NCI-H1930 (cell line): ENCODE results near the gene DET1.
A peak's percentile ranks its signal among the peaks of the same experiment; 100 is the strongest.
"Not testable (repeated sequence)": the region's sequence is repeated elsewhere in the genome, so short reads cannot be mapped to it uniquely, and the experiment has no call there.

Experiments
- DNase-seq, 2 experiments: peaks; one replicate each; lab custom pipeline; 2025; lab: John Stamatoyannopoulos, UW

DET1 gene

GRCh38 chr15:88497109-88497765 lies 49.2 kb downstream of the DET1 start:
- no peak for DNase-seq

- DNase-seq, result no peak
These were observed 52.6 kb downstream of the DET1 start for GRCh38 chr15:88493844-88494243.

- no peak for DNase-seq
These were observed 55.3 kb downstream of the DET1 start for GRCh38 chr15:88491158-88491557.

- no peak for DNase-seq
These were observed 56.4 kb downstream of the DET1 start for GRCh38 chr15:88490036-88490435.

- DNase-seq, result no peak
These were observed 57.2 kb downstream of the DET1 start for GRCh38 chr15:88489321-88489720.

- no peak for DNase-seq
These were observed 58.5 kb downstream of the DET1 start for GRCh38 chr15:88487796-88488523.

GRCh38 chr15:88487178-88487795 lies 59.2 kb downstream of the DET1 start:
- DNase-seq, result no peak

- no peak for DNase-seq
These were observed 61.7 kb downstream of the DET1 start for GRCh38 chr15:88484682-88485331.

- no peak for DNase-seq
These were observed 64.2 kb downstream of the DET1 start for GRCh38 chr15:88482263-88482662.

GRCh38 chr15:88480981-88481380 lies 65.5 kb downstream of the DET1 start:
- DNase-seq, result no peak

GRCh38 chr15:88479169-88479568 lies 67.3 kb downstream of the DET1 start:
- no peak for DNase-seq

GRCh38 chr15:88477904-88478303 lies 68.6 kb downstream of the DET1 start:
- no peak for DNase-seq

GRCh38 chr15:88477126-88477525 lies 69.4 kb downstream of the DET1 start:
- DNase-seq, result no peak

GRCh38 chr15:88476635-88477060 lies 69.8 kb downstream of the DET1 start:
- DNase-seq, result peak in 1 of 2 experiments; percentile 6

GRCh38 chr15:88473661-88474293 lies 72.7 kb downstream of the DET1 start:
- DNase-seq, result not testable (repeated sequence)

- DNase-seq, result no peak
These were observed 74.3 kb downstream of the DET1 start for GRCh38 chr15:88472225-88472624.

GRCh38 chr15:88470625-88471372 lies 75.7 kb downstream of the DET1 start:
- DNase-seq, result no peak

- no peak for DNase-seq
These were observed 77.2 kb downstream of the DET1 start for GRCh38 chr15:88469321-88469720.

GRCh38 chr15:88468721-88469120 lies 77.8 kb downstream of the DET1 start:
- DNase-seq, result not testable (repeated sequence)

GRCh38 chr15:88467935-88468528 lies 78.4 kb downstream of the DET1 start:
- no peak for DNase-seq
